GM23338 (cell line): ENCODE data around the gene MARCHF5. TPM values are rescaled to one million over a fixed set of nuclear protein-coding genes. Genes with fewer than 3 reads are reported as not detected.

ENCODE experiments used
- ATAC-seq: fragments of 200-7000 bp; cut with Tn5 transposase; 3 replicates; pipeline ENCODE4 v1.9.1; 2020
- DNase-seq: peaks from one replicate; pipeline ENCODE4 v3.0.0-alpha.2; 2015; ENCODE audit warnings: low spot score
- H2AFZ ChIP-seq: fragments of 200-600 bp; sonication (generic); 2 replicates; pipeline ENCODE4 v1.8.0; 2016; ENCODE audit warnings: antibody characterized with exemption, mild to moderate bottlenecking, moderate library complexity
- H3F3A ChIP-seq: fragments of 200-600 bp; sonication (generic); replicated peaks from 2 replicates; pipeline ENCODE4 v1.8.0; 2017; ENCODE audit warnings: antibody characterized with exemption, mixed run types, low read depth
- H3K27ac ChIP-seq: fragments of 200-600 bp; sonication (generic); 2 replicates; pipeline ENCODE4 v1.6.1; 2016; ENCODE audit warnings: low read depth
- H3K27me3 ChIP-seq: fragments of 200-600 bp; sonication (generic); 2 replicates; pipeline ENCODE4 v1.8.0; 2016; ENCODE audit warnings: mild to moderate bottlenecking, mixed run types, moderate library complexity; ENCODE audit not compliant: insufficient read depth
- H3K36me3 ChIP-seq: fragments of 200-600 bp; sonication (generic); 2 replicates; pipeline ENCODE4 v1.8.0; 2016; ENCODE audit warnings: mild to moderate bottlenecking; ENCODE audit not compliant: insufficient read depth
- H3K4me1 ChIP-seq: fragments of 200-600 bp; sonication (generic); 2 replicates; pipeline ENCODE4 v1.8.0; 2016; ENCODE audit warnings: mild to moderate bottlenecking, moderate library complexity; ENCODE audit not compliant: insufficient read depth
- H3K4me2 ChIP-seq: fragments of 200-600 bp; sonication (generic); 2 replicates; pipeline ENCODE4 v1.7.1; 2017; ENCODE audit warnings: mixed run types
- H3K4me3 ChIP-seq: fragments of 200-600 bp; sonication (generic); 2 replicates; pipeline ENCODE4 v1.6.1; 2016; ENCODE audit warnings: mixed run types
- H3K79me2 ChIP-seq: fragments of 200-600 bp; sonication (generic); replicated peaks from 2 replicates; pipeline ENCODE4 v1.8.0; 2017; ENCODE audit warnings: mild to moderate bottlenecking; ENCODE audit not compliant: insufficient read depth
- H3K9me2 ChIP-seq: fragments of 200-600 bp; sonication (generic); 2 replicates; pipeline ENCODE4 v1.8.0; 2017; ENCODE audit not compliant: insufficient read depth
- H4K20me1 ChIP-seq: fragments of 200-600 bp; sonication (generic); replicated peaks from 2 replicates; pipeline ENCODE4 v1.8.0; 2017; ENCODE audit warnings: mild to moderate bottlenecking; ENCODE audit not compliant: insufficient read depth
- H3K27ac Mint-ChIP-seq: 2 replicates; pipeline ENCODE4 v1.8.0; 2020; ENCODE audit warnings: inconsistent platforms, mild to moderate bottlenecking, moderate library complexity, mixed read lengths
- H3K27me3 Mint-ChIP-seq: 3 replicates; pipeline ENCODE4 v1.8.0; 2022; ENCODE audit warnings: low read depth, mild to moderate bottlenecking, moderate library complexity, mixed read lengths, inconsistent platforms; ENCODE audit not compliant: insufficient read depth, poor library complexity
- H3K36me3 Mint-ChIP-seq: 3 replicates; pipeline ENCODE4 v1.8.0; 2021; ENCODE audit warnings: low read depth, mild to moderate bottlenecking, inconsistent platforms, moderate library complexity, mixed read lengths
- H3K4me1 Mint-ChIP-seq: 3 replicates; pipeline ENCODE4 v1.8.0; 2020; ENCODE audit warnings: mild to moderate bottlenecking, inconsistent platforms, mixed read lengths
- H3K4me3 Mint-ChIP-seq: 3 replicates; pipeline ENCODE4 v1.8.0; 2021; ENCODE audit warnings: moderate library complexity, mild to moderate bottlenecking, inconsistent platforms, mixed read lengths
- H3K9me3 Mint-ChIP-seq: 3 replicates; pipeline ENCODE4 v1.8.0; 2020; ENCODE audit warnings: moderate library complexity, mild to moderate bottlenecking, inconsistent platforms, mixed read lengths
- ETS1 ChIP-seq: IDR thresholded peaks from 2 replicates; pipeline ENCODE4 v1.6.1; 2016; ENCODE audit warnings: antibody characterized with exemption
- EZH2 ChIP-seq: fragments of 200-600 bp; sonication (generic); IDR thresholded peaks from one replicate; pipeline ENCODE4 v1.8.0; 2017; ENCODE audit warnings: antibody characterized with exemption, mild to moderate bottlenecking, low read depth; ENCODE audit not compliant: unreplicated experiment
- EZH2phosphoT487 ChIP-seq: fragments of 200-600 bp; sonication (generic); IDR thresholded peaks from one replicate; pipeline ENCODE4 v1.8.1; 2018; ENCODE audit warnings: antibody characterized with exemption; ENCODE audit not compliant: unreplicated experiment
- ZNF331 ChIP-seq: fragments of 250-450 bp; sonication (Bioruptor Pico); IDR thresholded peaks from 2 replicates; pipeline ENCODE4 v1.5.0; 2020; ENCODE audit warnings: low read depth, mild to moderate bottlenecking, moderate library complexity
- ZNF462 ChIP-seq: fragments of 250-450 bp; sonication (Bioruptor Pico); IDR thresholded peaks from 2 replicates; pipeline ENCODE4 v1.5.0; 2020; ENCODE audit warnings: mild to moderate bottlenecking, moderate library complexity
- polyA plus RNA-seq: library from polyadenylated mRNA; unstranded; fragments of >200 nt; fragmentation: Nextera tagmentation; extraction: Ambion mirVana; gene quantifications from 2 replicates; pipeline ENCODE4 v1.2.1, GENCODE V29; 2016
- total RNA-seq: library from RNA; depleted of rRNA; stranded (reverse); fragments of >200 nt; shearing (Covaris generic); gene quantifications from 2 replicates; pipeline ENCODE4 v1.2.3, GENCODE V29; 2014

Gene MARCHF5
- total and polyA plus RNA-seq, 2 experiments from 2014 or later: 12.9 to 14.2 TPM

GRCh38 chr10:92354587-92354986 lies 63.6 kb downstream of the MARCHF5 start:
- ATAC-seq: peak; percentile 92
- Histone ChIP-seq H4K20me1 (no peaks in the 10 kb centered on the region), H2AFZ (no peak overlapping the region), H3K36me3 (peaks cover under 1% of the 10 kb centered on the region), H3K4me2 (peak overlapping the region; percentile 20), H3F3A (no peaks in the 10 kb centered on the region), H3K4me1 (peaks cover 27% of the 10 kb centered on the region), H3K4me3 (no peak overlapping the region), H3K27me3 (no peaks in the 10 kb centered on the region), H3K27ac (no peak overlapping the region), H3K9me2 (no peaks in the 10 kb centered on the region), H3K79me2 (no peaks in the 10 kb centered on the region)
- Mint-ChIP-seq H3K36me3 (peaks cover 14% of the 10 kb centered on the region), H3K27me3 (peaks cover 5% of the 10 kb centered on the region), H3K4me1 (peaks cover 29% of the 10 kb centered on the region), H3K4me3 (no peak overlapping the region), H3K9me3 (no peaks in the 10 kb centered on the region; the same call in 2 of the 3 replicates), H3K27ac (0 out of 2 replicates have a peak overlapping the region, but pooled peaks have one; percentile 45)
- peak; percentile 50 for DNase-seq
- TF ChIP-seq ZNF462 (0 out of 2 replicates have a peak, but pooled peaks have one; percentile 55), ETS1 (no peak)

GRCh38 chr10:92356041-92356440 lies 65.1 kb downstream of the MARCHF5 start:
- peaks cover 29% of the 10 kb centered on the region for H3K4me1 Mint-ChIP-seq
- no peak overlapping the region; the same call in 1 of the 2 replicates for H3K27ac Mint-ChIP-seq
- H2AFZ ChIP-seq: no peak overlapping the region
- H3K9me2 ChIP-seq: no peaks in the 10 kb centered on the region
- 0 out of 3 replicates have a peak, but pooled peaks cover 3% of the 10 kb centered on the region for H3K36me3 Mint-ChIP-seq
- peaks cover 27% of the 10 kb centered on the region for H3K4me1 ChIP-seq
- H3F3A ChIP-seq: no peaks in the 10 kb centered on the region
- H4K20me1 ChIP-seq: no peaks in the 10 kb centered on the region
- H3K27me3 ChIP-seq: no peaks in the 10 kb centered on the region
- no peaks in the 10 kb centered on the region for H3K79me2 ChIP-seq
- H3K36me3 ChIP-seq: no peaks in the 10 kb centered on the region
- ATAC-seq: peak; percentile 25; the same call in 1 of the 3 replicates
- no peaks in the 10 kb centered on the region for H3K27me3 Mint-ChIP-seq
- no peak for DNase-seq
- H3K4me3 Mint-ChIP-seq: no peak overlapping the region
- no peak overlapping the region for H3K27ac ChIP-seq
- H3K4me2 ChIP-seq: no peak overlapping the region
- no peaks in the 10 kb centered on the region; the same call in 2 of the 3 replicates for H3K9me3 Mint-ChIP-seq
- no peak overlapping the region for H3K4me3 ChIP-seq
- TF ChIP-seq EZH2phosphoT487 (no peak), EZH2 (no peak), ZNF331 (CRISPR knock-in tag) (no peak)
